Measurements from ENCODE around the gene CRX. TPM values are rescaled to one million over a fixed set of nuclear protein-coding genes. Genes with fewer than 3 reads are reported as not detected.
A peak's percentile ranks its signal among the peaks of the same experiment; 100 is the strongest.

CRX gene
- polyA plus RNA-seq, 2 of the 4 experiments (the other 2 are of a cell fraction) = not detected

- H3K27ac ChIP-seq = no peak overlapping the region
- H3K4me3 ChIP-seq = no peak overlapping the region
- TF ChIP-seq CEBPB (IDR thresholded peaks at IDR 0.05) (no peak), BHLHE40 (IDR thresholded peaks at IDR 0.05; ENCODE audit: low read depth, low read length) (no peak), HMGXB4 (CRISPR knock-in tag; IDR thresholded peaks at IDR 0.05; ENCODE audit: borderline replicate concordance) (no peak), MAX (IDR thresholded peaks at IDR 0.05) (no peak), MYC (IDR thresholded peaks at IDR 0.05; ENCODE audit: borderline replicate concordance, low read length) (no peak), HOXA7 (CRISPR knock-in tag; IDR thresholded peaks at IDR 0.05) (no peak), HOXB5 (CRISPR knock-in tag; IDR thresholded peaks at IDR 0.05) (no peak), CHD2 (IDR thresholded peaks at IDR 0.05; ENCODE audit: low read length, partially characterized antibody) (no peak), NPAS2 (CRISPR knock-in tag; IDR thresholded peaks at IDR 0.05; ENCODE audit: borderline replicate concordance) (no peak), KDM1A (IDR thresholded peaks at IDR 0.05; ENCODE audit: low read depth) (no peak), SREBF2 (IDR thresholded peaks at IDR 0.05) (no peak), HES2 (IDR thresholded peaks at IDR 0.05) (no peak), HOXB13 (CRISPR knock-in tag; IDR thresholded peaks at IDR 0.05; ENCODE audit: low read depth) (no peak), EP300 (IDR thresholded peaks at IDR 0.05) (no peak)
- POLR2A ChIA-PET = no interaction called here
- H3K9me3 ChIP-seq = peaks cover 4% of the 10 kb centered on the region; the same call in 1 of the 3 replicates
- FAIRE-seq (no peak), ATAC-seq (peak in 1 of 2 experiments; percentile 24; a peak in 3 of 6 replicates), DNase-seq (ENCODE audit: low read depth in 1 of 2, low spot score in 1 of 2) (no peak)
- 52% methylated on average over 10 of the region's 10 CpGs for WGBS (ENCODE audit: missing lambda C conversion rate)
- H3K4me1 ChIP-seq = no peaks in the 10 kb centered on the region; the same call in 2 of the 3 replicates
- CTCF ChIA-PET = interaction anchor here (1.3 to 3.6 kb wide), 5 partner anchors 9 to 63 kb away, joined by 3 to 33 read pairs (median 10); no protein-coding TSS in a partner anchor
- H3K4me2 ChIP-seq = no peak overlapping the region
Observed at GRCh38 chr19:47805313-47805712, 16.4 kb upstream of the CRX start.

DNA sequence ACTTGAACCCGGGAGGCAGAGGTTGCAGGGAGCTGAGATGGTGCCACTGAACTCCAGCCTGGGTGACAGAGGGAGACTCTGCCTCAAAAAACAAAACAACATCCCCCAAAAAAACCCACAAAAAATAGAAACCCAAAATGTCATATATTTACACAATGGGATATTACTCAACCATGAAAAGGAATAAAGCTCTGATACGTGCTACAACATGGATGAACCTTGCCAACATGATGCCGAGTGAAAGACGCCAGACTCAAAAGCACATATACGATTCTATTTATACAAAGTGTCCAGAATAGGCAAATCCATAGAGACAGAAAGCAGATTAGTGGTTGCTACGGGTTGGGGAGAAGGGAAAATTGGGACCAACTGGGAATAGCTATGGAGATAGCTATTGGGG lies 15.3 kb upstream of the CRX start:
- ATAC-seq = no peak

GRCh38 chr19:47813304-47813994 lies 8.3 kb upstream of the CRX start:
- Histone ChIP-seq H3K27ac (no peak overlapping the region), H3K4me2 (peak overlapping the region; percentile 25; the same call in 2 of the 3 replicates), H3K4me1 (no peaks in the 10 kb centered on the region; the same call in 2 of the 3 replicates), H3K4me3 (no peak overlapping the region), H3K9me3 (no peaks in the 10 kb centered on the region)
- FAIRE-seq (no peak), DNase-seq (ENCODE audit: low read depth in 1 of 2, low spot score in 1 of 2) (peak; percentile 70 to 85), ATAC-seq (peak; percentile 95 to 97)
- ChIA-PET CTCF (interaction anchor here (0.6 to 7.4 kb wide), 23 partner anchors 8 to 311 kb away, joined by 3 to 42 read pairs (median 5); partner anchors contain the start of genes CRX and EHD2), POLR2A (no interaction called here)
- WGBS (ENCODE audit: missing lambda C conversion rate) = 24% methylated on average over 17 of the region's 17 CpGs
- no peak for TF ChIP-seq PHF8 (IDR thresholded peaks at IDR 0.05; ENCODE audit: borderline replicate concordance, low read depth)
- TF ChIP-seq, protein P1, sequence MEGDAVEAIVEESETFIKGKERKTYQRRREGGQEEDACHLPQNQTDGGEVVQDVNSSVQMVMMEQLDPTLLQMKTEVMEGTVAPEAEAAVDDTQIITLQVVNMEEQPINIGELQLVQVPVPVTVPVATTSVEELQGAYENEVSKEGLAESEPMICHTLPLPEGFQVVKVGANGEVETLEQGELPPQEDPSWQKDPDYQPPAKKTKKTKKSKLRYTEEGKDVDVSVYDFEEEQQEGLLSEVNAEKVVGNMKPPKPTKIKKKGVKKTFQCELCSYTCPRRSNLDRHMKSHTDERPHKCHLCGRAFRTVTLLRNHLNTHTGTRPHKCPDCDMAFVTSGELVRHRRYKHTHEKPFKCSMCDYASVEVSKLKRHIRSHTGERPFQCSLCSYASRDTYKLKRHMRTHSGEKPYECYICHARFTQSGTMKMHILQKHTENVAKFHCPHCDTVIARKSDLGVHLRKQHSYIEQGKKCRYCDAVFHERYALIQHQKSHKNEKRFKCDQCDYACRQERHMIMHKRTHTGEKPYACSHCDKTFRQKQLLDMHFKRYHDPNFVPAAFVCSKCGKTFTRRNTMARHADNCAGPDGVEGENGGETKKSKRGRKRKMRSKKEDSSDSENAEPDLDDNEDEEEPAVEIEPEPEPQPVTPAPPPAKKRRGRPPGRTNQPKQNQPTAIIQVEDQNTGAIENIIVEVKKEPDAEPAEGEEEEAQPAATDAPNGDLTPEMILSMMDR (IDR thresholded peaks at IDR 0.05) = peak; percentile 80
- no peak for TF ChIP-seq MAX (IDR thresholded peaks at IDR 0.05)
- TF ChIP-seq RARB (CRISPR knock-in tag; IDR thresholded peaks at IDR 0.05) = no peak
- TF ChIP-seq HEYL (CRISPR knock-in tag; IDR thresholded peaks at IDR 0.05) = no peak
- no peak for TF ChIP-seq KDM5A (IDR thresholded peaks at IDR 0.05)
- no peak for TF ChIP-seq POLR2AphosphoS2 (conservative IDR thresholded peaks at IDR 0.05; ENCODE audit: low read length)
- TF ChIP-seq JUN (IDR thresholded peaks at IDR 0.05) = no peak
- no peak for TF ChIP-seq RNF2 (IDR thresholded peaks at IDR 0.05; ENCODE audit: borderline replicate concordance, low read depth)

More for the DNA sequence above, 15.3 kb upstream of the CRX start:
- WGBS (ENCODE audit: missing lambda C conversion rate) = 65% methylated on average over 6 of the region's 6 CpGs
- Histone ChIP-seq H3K27ac (no peak overlapping the region), H3K4me1 (no peaks in the 10 kb centered on the region; the same call in 2 of the 3 replicates), H3K4me2 (no peak overlapping the region), H3K4me3 (no peak overlapping the region), H3K9me3 (peaks cover 4% of the 10 kb centered on the region; the same call in 1 of the 3 replicates)
- ChIA-PET CTCF (interaction anchor here (0.6 to 3.6 kb wide), 9 partner anchors 8 to 106 kb away, joined by 3 to 33 read pairs (median 5); partner anchors contain the start of gene EHD2), POLR2A (interaction anchor here (0.7 kb wide), 1 partner anchor 88 kb away, joined by 4 read pairs; no protein-coding TSS in a partner anchor)
- no peak for TF ChIP-seq HEYL (CRISPR knock-in tag; IDR thresholded peaks at IDR 0.05)
- TF ChIP-seq CHD2 (IDR thresholded peaks at IDR 0.05; ENCODE audit: low read length, partially characterized antibody) = no peak
- no peak for TF ChIP-seq SREBF2 (IDR thresholded peaks at IDR 0.05)
- TF ChIP-seq MAX (IDR thresholded peaks at IDR 0.05) = no peak
- no peak for TF ChIP-seq BHLHE40 (IDR thresholded peaks at IDR 0.05; ENCODE audit: low read depth, low read length)
- DNase-seq (ENCODE audit: low read depth in 1 of 2, low spot score in 1 of 2) (no peak), FAIRE-seq (no peak)

All from A549 (cell line).